GM12872 (cell line): ENCODE data around the gene PDE4D.

ENCODE experiments used
- CTCF ChIP-seq: IDR thresholded peaks from 3 replicates; pipeline ENCODE4 v1.5.1; 2011; ENCODE audit warnings: low read depth, mild to moderate bottlenecking, low read length, moderate library complexity; ENCODE audit not compliant: insufficient read depth

PDE4D gene

GRCh38 chr5:59732301-59732700 lies 161.2 kb downstream of the PDE4D start:
- no peak for TF ChIP-seq CTCF

- no peak for TF ChIP-seq CTCF
Observed at GRCh38 chr5:59731809-59732208, 161.7 kb downstream of the PDE4D start.

GRCh38 chr5:59729820-59730219 lies 163.7 kb downstream of the PDE4D start:
- TF ChIP-seq CTCF: no peak

- no peak for TF ChIP-seq CTCF
Observed at GRCh38 chr5:59729357-59729756, 164.2 kb downstream of the PDE4D start.

- no peak for TF ChIP-seq CTCF
Observed at GRCh38 chr5:59728356-59728755, 165.2 kb downstream of the PDE4D start.

GRCh38 chr5:59727186-59727585 lies 166.3 kb downstream of the PDE4D start:
- no peak for TF ChIP-seq CTCF

GRCh38 chr5:59725392-59725767 lies 168.1 kb downstream of the PDE4D start:
- TF ChIP-seq CTCF: no peak
